ENCODE measurements around the gene MACROD2. TPM values are rescaled to one million over a fixed set of nuclear protein-coding genes. Genes with fewer than 3 reads are reported as not detected.

MACROD2 gene
- total and polyA plus RNA-seq, 2 of the 4 experiments (the other 2 are of a cell fraction), result not detected

- H4K5ac ChIP-seq (ENCODE audit: low read depth, low read length), result no peak overlapping the region
- H3K4me2 ChIP-seq (ENCODE audit: low read depth, low read length), result no peak overlapping the region
- H2AFZ ChIP-seq (replicated peaks; ENCODE audit: low read length, poor library complexity), result no peak overlapping the region
- BruUV-seq (replicated peaks), result no TSS peak
- no peaks in the 10 kb centered on the region for H3K4me1 ChIP-seq (ENCODE audit: control insufficient read depth, insufficient read depth, low read length)
- TF ChIP-seq FOS (IDR thresholded peaks at IDR 0.05; ENCODE audit: low read depth, low read length) (no peak), BHLHE40 (IDR thresholded peaks at IDR 0.05; ENCODE audit: low read depth, low read length) (no peak), RCOR1 (IDR thresholded peaks at IDR 0.05; ENCODE audit: insufficient replicate concordance, low read length) (no peak), RAD21 (IDR thresholded peaks at IDR 0.05; ENCODE audit: low read length) (no peak), SMC3 (IDR thresholded peaks at IDR 0.05; ENCODE audit: low read depth, low read length) (no peak), MAZ (IDR thresholded peaks at IDR 0.05; ENCODE audit: borderline replicate concordance, low read depth, low read length) (no peak), POLR2A (IDR thresholded peaks at IDR 0.05; ENCODE audit: low read depth, low read length) (no peak), MAFK (IDR thresholded peaks at IDR 0.05; ENCODE audit: low read depth, low read length) (no peak), CHD1 (IDR thresholded peaks at IDR 0.05; ENCODE audit: low read depth, low read length) (no peak), NFE2L2 (IDR thresholded peaks at IDR 0.05; ENCODE audit: low read depth, low read length) (no peak), USF2 (IDR thresholded peaks at IDR 0.05; ENCODE audit: low read depth, low read length) (no peak)
- no peak overlapping the region for H3K27ac ChIP-seq (ENCODE audit: insufficient read depth, low read length)
- no peak overlapping the region for H2BK120ac ChIP-seq (ENCODE audit: low read depth, low read length)
- no peaks in the 10 kb centered on the region for H3K27me3 ChIP-seq (ENCODE audit: control insufficient read depth, insufficient read depth, low read length)
- no peak overlapping the region for H4K8ac ChIP-seq (ENCODE audit: low read depth in 2 of 2, low read length in 2 of 2)
- no CpG with 5 or more reads among the region's 2 CpGs for WGBS, 2 experiments (ENCODE audit: extremely low coverage in 2 of 2, insufficient read length in 1 of 2)
- H3K18ac ChIP-seq (ENCODE audit: low read depth, low read length), result no peak overlapping the region
- H2BK5ac ChIP-seq (ENCODE audit: low read depth, low read length, poor library complexity, severe bottlenecking), result no peak overlapping the region
- no peak overlapping the region for H3K14ac ChIP-seq (replicated peaks; ENCODE audit: low read depth, low read length)
- no peaks in the 10 kb centered on the region for H4K20me1 ChIP-seq (ENCODE audit: insufficient read depth, low read length)
- H4K91ac ChIP-seq (ENCODE audit: insufficient read depth, low read depth, low read length), result no peak overlapping the region
- DNase-seq (no peak), ATAC-seq (ENCODE audit: low read depth) (no peak)
- no peak overlapping the region for H2BK20ac ChIP-seq (ENCODE audit: low read depth, low read length)
- H3K9ac ChIP-seq (ENCODE audit: low read depth, low read length), result no peak overlapping the region
- H3K36me3 ChIP-seq (ENCODE audit: control insufficient read depth, insufficient read depth, low read length), result no peaks in the 10 kb centered on the region
- H3K23ac ChIP-seq (ENCODE audit: low read depth, low read length), result no peak overlapping the region
- ChIA-PET POLR2A (ENCODE audit: unreplicated experiment) (no interaction called here), CTCF (no interaction called here)
- H3K9me3 ChIP-seq (ENCODE audit: control insufficient read depth, insufficient read depth, low read length), result peaks cover 2% of the 10 kb centered on the region; the same call in 1 of the 2 replicates
- no peaks in the 10 kb centered on the region for H3K9me1 ChIP-seq (ENCODE audit: insufficient read depth, low read length)
- no peak overlapping the region for H2AK5ac ChIP-seq (ENCODE audit: low read depth, low read length)
- dilution Hi-C loops (cut with HindIII; ENCODE audit: low sequenced_read_pairs, unreplicated experiment), result no loop called here
- no peak overlapping the region for H2BK15ac ChIP-seq (ENCODE audit: low read depth, low read length)
- H3K4ac ChIP-seq (ENCODE audit: low read depth, low read length), result no peak overlapping the region
- H3K79me1 ChIP-seq (ENCODE audit: low read depth in 1 of 2, low read length in 2 of 2), result no peaks in the 10 kb centered on the region
- in situ Hi-C loops (cut with MboI; ENCODE audit: low sequenced_read_pairs), result no loop called here
- no peak overlapping the region for H3K56ac ChIP-seq (ENCODE audit: extremely low read depth, insufficient read depth, low read length)
- no peak overlapping the region for H3K4me3 ChIP-seq (ENCODE audit: insufficient read depth, low read depth, low read length)
- H2AK9ac ChIP-seq (replicated peaks; ENCODE audit: low read depth, low read length, poor library complexity), result no peak overlapping the region
- intact Hi-C loops (cut with micrococcal nuclease), result no loop called here
These were observed 1455.9 kb downstream of the MACROD2 start for GRCh38 chr20:15451241-15451640.

Measured in IMR-90 (cell line).